H1 (cell line): ENCODE measurements around the gene CAMK2D. TPM values are rescaled to one million over a fixed set of nuclear protein-coding genes. Genes with fewer than 3 reads are reported as not detected.

Experiments used
- BACH1 ChIP-seq: IDR thresholded peaks from 2 replicates; pipeline ENCODE4 v1.6.1; 2012; ENCODE audit warnings: low read length, improper control_type of control experiment
- BCL11A ChIP-seq, 2 experiments: IDR thresholded peaks; one replicate each; pipeline ENCODE4 v1.6.1; 2011; ENCODE audit warnings: low read depth in 2 of 2, low read length in 2 of 2, mild to moderate bottlenecking in 2 of 2
- CBX8 ChIP-seq: fragments of 300-800, 300-1000 bp; sonication (generic); IDR thresholded peaks from 2 replicates; pipeline ENCODE4 v1.7.1; 2016; ENCODE audit warnings: low read depth, low read length, borderline replicate concordance
- CEBPB ChIP-seq: IDR thresholded peaks from 2 replicates; pipeline ENCODE4 v1.6.1; 2012; ENCODE audit warnings: low read depth, low read length
- CHD2 ChIP-seq: IDR thresholded peaks from 2 replicates; pipeline ENCODE4 v1.6.1; 2012; ENCODE audit warnings: low read length, improper control_type of control experiment
- CHD7 ChIP-seq: fragments of 300-600 bp; sonication (generic); IDR thresholded peaks from 2 replicates; pipeline ENCODE4 v1.7.1; 2012; ENCODE audit warnings: low read length, moderate library complexity, mild to moderate bottlenecking, inconsistent platforms; ENCODE audit not compliant: insufficient replicate concordance
- EP300 ChIP-seq, 2 experiments: IDR thresholded peaks; 1 replicate in 1 of 2; 2 replicates in 1 of 2; pipeline ENCODE4 v1.6.1; 2011 to 2012; ENCODE audit warnings: low read depth in 2 of 2, low read length in 2 of 2, mild to moderate bottlenecking in 2 of 2, borderline replicate concordance in 1 of 2, inconsistent platforms in 1 of 2, moderate library complexity in 1 of 2
- PHF8 ChIP-seq: fragments of 200-600 bp; sonication (generic); conservative IDR thresholded peaks from 2 replicates; pipeline ENCODE4 v1.7.1; 2012; ENCODE audit warnings: low read depth, mild to moderate bottlenecking, inconsistent platforms, low read length, moderate library complexity
- POLR2AphosphoS5 ChIP-seq: IDR thresholded peaks from 2 replicates; pipeline ENCODE4 v1.6.1; 2011; ENCODE audit warnings: low read depth, low read length
- RNF2 ChIP-seq: fragments of 200-900, 300-1000 bp; sonication (generic); IDR thresholded peaks from 2 replicates; pipeline ENCODE4 v1.7.1; 2016; ENCODE audit warnings: borderline replicate concordance, low read depth, mild to moderate bottlenecking, antibody characterized with exemption, low read length; ENCODE audit not compliant: poor library complexity, severe bottlenecking; ENCODE audit errors: missing control alignments
- SP1 ChIP-seq: IDR thresholded peaks from 2 replicates; pipeline ENCODE4 v1.6.1; 2011; ENCODE audit warnings: low read depth, low read length
- SP4 ChIP-seq: IDR thresholded peaks from 2 replicates; pipeline ENCODE4 v1.6.1; 2012; ENCODE audit warnings: low read length, inconsistent platforms
- SUZ12 ChIP-seq: fragments of 200-600 bp; sonication (generic); IDR thresholded peaks from 2 replicates; pipeline ENCODE4 v1.6.1; 2012; ENCODE audit warnings: mild to moderate bottlenecking, inconsistent platforms, low read length, moderate library complexity, mixed read lengths
- polyA plus RNA-seq, 7 experiments: library from polyadenylated mRNA; depleted of rRNA in 3 of 7; stranded (reverse) in 5 of 7; unstranded in 2 of 7; fragments of >200 nt in 5 of 7; fragments of 200-250 nt in 2 of 7; gene quantifications; 1 replicate in 5 of 7; 2 replicates in 1 of 7; 4 replicates in 1 of 7; pipeline versions ENCODE4 v1.2.1 to v1.2.3, GENCODE V29; 2011 to 2013; ENCODE audit warnings: missing spikeins in 2 of 7, mixed read lengths in 2 of 7
- total RNA-seq: library from RNA; stranded (reverse); fragmentation: NEBNext Ultra II Directional; extraction: Animal tissue kit (Norgen Biotek cat#: 25700); gene quantifications from 2 replicates; pipeline ENCODE4 v1.2.1, GENCODE V29; 2021

The CAMK2D gene
- total and polyA plus RNA-seq, 2 of the 8 experiments (the other 6 are each of a cell fraction or from before 2014, with no cell fraction given): 3.2 to 7.0 TPM

- TF ChIP-seq CHD7 (no peak), SUZ12 (no peak), BACH1 (no peak), CBX8 (no peak), EP300 (IDR thresholded peaks at IDR 0.05; ENCODE audit: borderline replicate concordance in 1 of 2, low read depth in 2 of 2, low read length in 2 of 2) (no peak), PHF8 (no peak), RNF2 (no peak), CHD2 (no peak), BCL11A (IDR thresholded peaks at IDR 0.05; ENCODE audit: low read depth in 2 of 2, low read length in 2 of 2) (no peak), CEBPB (no peak), SP4 (no peak), SP1 (no peak), POLR2AphosphoS5 (no peak)
These were observed 87.3 kb downstream of the CAMK2D start (continued) for GRCh38 chr4:113674251-113674650.
